ENCODE results near the gene RABL3. TPM values are rescaled to one million over a fixed set of nuclear protein-coding genes. Genes with fewer than 3 reads are reported as not detected.
A peak's percentile ranks its signal among the peaks of the same experiment; 100 is the strongest.
"Not testable (repeated sequence)": the region's sequence is repeated elsewhere in the genome, so short reads cannot be mapped to it uniquely, and the experiment has no call there.

Gene RABL3
- polyA plus RNA-seq, 4 donors, result 27.7 to 36.8 (median 32.5) TPM

DNA sequence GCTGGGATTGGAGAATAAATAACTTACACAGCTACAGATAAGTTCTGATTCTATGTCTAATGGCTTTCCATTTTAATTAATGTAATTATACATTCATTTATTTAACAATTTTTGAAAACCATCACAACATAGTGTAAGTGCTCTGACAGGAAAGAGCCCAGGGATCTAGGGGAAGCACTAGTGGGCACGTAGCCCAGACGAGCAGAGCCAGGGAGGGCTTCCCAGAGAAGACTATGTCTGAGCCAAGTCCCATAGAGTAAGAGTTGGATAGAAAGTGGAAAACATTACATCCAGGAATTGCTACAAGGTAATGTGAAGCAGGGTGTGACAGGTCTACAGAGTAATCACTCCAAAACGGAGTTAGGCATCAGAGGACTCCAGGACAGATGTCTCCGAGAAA is 57.4 kb downstream of the RABL3 start:
- DNase-seq (ENCODE audit: low read depth in 4 of 4, low spot score in 3 of 4), result no peak

DNA sequence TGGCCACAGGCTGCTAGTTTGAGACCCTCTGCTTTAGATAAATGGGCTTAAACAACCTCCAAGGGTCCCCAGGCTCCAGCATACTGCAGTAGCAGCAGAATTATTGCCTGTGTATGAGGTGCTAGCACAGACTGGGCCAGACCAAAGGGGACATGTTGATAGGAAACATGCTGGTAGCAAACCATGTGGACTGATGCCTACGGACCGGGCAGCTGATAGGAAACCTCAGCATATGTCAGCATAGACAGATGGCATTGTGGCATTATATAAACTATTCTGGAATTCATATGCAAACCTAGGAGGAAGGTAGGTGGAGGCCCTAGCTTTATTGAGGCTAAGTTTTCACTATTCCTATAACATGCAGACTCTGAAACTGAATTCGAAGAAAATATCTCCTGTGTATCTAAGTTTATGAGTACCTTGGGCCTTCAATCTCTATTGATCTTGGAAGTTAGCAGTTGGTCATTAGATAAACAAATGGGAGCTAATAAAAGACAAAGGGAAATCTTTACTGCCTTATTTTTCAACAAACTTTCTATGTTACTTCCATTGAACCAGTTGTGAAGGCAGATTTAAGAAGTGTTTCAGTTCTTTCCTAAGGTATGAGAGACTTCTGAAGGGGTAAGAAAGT is 58.5 kb downstream of the RABL3 start:
- no peak for DNase-seq (ENCODE audit: low read depth in 4 of 4, low spot score in 3 of 4)

DNA sequence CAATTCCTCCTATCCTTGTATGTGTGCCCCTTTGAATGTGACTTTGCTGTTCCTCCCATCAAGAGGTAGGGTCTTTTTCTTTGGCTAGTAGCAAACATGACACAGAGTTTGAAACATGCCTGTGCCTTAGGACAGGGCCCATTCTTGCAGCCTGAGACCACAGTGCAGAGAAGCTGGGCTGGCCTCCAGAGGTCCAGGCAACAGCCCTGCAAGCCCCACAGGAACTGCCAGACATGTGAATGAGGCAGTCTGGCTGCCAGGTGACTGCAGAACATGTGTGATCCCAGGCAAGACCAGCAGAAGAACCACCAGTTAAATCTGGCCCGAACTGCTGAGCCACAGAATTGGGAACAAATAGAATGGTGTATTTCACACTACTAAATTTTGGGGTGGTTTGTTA is 59.1 kb downstream of the RABL3 start:
- no peak for DNase-seq (ENCODE audit: low read depth in 4 of 4, low spot score in 3 of 4)

DNA sequence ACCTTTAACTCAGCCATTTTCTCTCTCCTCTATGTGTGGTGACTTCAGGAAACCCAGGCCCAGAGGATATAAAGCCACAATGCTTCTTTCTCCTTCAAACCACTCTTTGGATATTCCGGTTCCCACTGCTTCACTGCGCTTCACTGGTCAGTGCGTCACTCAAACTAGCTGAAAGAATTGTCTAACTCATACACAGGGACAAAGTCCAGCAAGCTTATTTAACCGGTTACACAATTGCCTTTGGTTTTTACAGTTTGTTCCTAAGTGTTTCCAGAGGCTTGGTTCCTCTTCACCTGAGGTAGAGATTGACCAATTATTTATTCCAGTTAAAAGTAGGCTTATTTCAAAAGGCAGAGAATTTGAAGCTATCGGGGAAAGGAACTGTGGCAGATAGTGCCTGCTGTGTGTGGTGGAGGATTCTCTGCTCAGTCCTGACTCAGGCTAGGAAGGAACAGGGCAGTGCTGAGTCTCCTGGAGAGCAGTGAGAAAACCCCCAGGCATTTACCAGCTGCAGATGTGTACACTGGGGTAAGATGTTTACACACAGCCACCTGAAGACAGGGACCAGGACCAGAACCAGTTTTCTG is 60.1 kb downstream of the RABL3 start, which contains the start of gene HGD:
HGD (minus strand) TSS at position 145 of the 587 bp plus-strand sequence; CDS start at position 17, 128 bp downstream.
- peak in 3 of 4 donors; percentile 36 to 62 (median 51) for DNase-seq (ENCODE audit: low read depth in 4 of 4, low spot score in 3 of 4)

DNA sequence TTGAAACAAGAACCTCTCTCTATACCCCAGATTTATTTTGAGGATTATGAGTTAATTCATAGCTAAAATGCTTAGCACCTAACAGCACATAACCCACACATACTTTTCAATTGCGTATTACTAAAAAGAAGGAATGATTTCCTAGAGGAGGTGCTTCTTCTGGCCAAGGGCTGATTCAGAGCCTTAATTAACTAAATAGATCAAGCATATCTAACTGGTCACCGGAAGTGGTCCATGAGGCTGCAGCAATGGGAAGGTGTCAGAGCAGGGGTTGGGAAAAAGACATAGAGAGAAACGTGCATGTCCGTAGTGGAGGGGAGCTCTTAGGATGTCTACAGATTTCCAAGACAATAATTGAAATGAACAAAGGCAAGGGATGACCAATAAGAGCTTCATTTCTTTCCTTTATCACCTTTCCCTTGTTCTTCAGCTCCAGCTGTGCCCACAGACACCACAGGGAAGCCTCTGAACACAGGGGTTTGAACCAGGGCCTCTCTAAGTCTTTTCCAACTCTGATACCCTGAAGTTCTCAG is 60.7 kb downstream of the RABL3 start:
- DNase-seq (ENCODE audit: low read depth in 4 of 4, low spot score in 3 of 4), result no peak

DNA sequence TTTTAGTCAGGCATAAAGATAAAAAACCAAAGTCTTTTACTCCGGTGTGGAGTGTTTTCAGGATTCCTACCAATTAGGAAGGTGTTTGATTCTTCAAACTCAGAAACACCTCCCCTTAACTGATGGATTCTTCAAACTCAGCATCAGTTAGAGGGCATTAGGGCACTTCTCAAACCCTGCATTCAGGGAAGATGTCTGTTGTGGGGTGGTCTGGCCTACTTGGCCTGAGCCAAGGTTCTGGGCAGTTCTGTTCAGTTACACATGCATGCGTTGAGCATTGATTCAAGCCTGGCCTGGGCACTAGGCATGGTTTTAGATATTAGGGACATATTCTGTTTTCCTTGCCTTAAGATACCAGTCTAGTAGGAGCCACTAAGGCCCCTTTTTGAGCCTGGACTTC is 61.3 kb downstream of the RABL3 start:
- no peak for DNase-seq (ENCODE audit: low read depth in 4 of 4, low spot score in 3 of 4)

DNA sequence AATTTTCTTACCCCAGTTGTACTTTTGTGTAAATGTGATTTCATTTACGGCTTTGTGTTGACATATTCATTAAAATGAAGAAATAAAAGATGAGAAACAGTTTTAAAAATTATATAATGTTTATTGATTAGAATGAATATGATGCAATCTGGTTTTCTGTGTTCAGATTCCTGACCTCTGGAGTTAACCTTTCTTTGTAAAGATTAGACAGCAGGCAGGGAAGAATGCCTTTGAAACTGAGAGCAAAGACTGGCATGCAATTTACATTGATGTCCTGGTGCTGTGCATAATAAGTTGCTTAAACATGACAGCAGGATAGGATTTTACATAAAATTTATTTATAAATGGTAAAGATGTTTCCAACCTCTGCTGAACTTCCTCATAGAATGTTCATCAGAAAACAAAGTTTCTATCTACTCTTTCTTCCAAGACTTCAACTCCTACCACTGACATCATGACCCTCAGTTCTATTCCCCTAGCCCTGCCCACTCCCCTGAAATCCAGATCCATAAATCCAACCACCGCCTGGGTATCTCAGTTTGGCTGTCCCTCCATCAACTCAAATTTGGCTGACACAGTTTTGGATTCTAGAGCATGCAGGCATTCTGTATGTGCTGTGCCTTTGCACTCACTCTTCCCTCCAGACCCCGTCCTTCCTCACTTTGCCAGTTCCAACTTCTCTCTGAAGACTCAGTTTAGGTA is 62.0 kb downstream of the RABL3 start:
- no peak for DNase-seq (ENCODE audit: low read depth in 4 of 4, low spot score in 3 of 4)

DNA sequence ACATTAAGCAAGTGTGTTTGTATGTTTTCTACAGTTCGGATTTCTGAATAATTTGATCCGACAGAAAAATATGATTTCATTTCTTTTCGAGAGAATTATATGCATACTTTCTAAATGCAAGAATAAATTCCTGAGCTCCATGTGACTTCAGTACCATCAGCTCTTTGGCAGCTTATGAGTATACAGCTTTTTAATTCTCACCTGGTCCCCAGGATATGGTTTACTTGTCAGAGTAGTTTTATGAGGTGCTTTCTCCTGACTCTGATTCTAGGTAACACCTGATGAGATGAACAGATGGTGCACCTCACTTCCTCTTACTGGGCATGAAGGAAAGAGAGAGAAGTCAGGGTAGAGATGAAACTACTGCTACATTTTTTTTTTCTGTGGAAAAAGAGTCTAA is 63.3 kb downstream of the RABL3 start:
- DNase-seq (ENCODE audit: low read depth in 4 of 4, low spot score in 3 of 4), result no peak

DNA sequence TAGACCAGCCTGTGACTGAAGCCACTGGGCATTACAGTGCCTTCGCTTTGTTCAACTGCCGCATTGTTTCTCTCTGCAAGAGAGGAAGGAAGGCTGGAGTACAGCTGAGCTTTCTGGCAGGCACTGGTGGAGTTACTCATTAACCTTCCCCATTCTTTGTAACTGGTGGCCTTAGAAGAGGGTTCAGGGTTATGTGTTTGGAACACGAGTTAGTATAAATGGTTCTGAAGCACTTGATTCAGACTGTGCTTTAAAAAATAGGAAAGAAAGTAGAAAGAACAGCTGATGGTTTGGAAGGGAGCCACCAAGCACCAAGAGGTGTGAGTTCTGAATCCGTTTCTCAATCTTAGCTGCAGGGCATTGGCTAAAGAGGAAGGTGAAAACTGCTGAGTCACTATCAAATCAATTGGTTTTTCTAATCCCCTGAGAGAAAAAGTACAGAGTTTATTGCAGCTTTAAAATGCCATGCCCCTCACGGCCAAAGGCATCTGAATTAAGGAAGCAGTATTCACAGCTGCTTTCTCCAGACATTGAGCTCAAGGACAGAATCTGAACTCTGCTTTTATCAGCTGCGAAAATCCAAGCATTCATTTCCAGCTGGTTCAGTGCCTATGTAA is 63.9 kb downstream of the RABL3 start:
- peak; percentile 35 to 67 (median 56) for DNase-seq (ENCODE audit: low read depth in 4 of 4, low spot score in 3 of 4)

DNA sequence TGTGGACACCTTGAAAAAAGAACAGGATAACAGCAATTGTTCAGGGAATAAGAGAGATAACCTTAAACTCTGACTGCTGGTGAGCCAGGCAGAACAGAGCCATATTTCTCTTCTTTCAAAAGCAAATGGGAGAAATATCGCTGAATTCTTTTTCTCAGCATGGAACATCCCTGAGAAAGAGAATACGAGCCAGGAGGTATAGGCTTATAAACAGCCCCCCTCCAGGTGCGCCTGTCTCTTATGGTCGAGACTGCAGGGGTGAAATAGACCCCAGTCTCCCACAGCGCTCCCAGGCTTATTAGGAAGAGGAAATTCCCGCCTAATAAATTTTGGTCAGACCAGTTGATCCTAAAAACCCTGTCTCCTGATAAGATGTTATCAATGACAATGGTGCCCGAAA is 65.1 kb downstream of the RABL3 start:
- not testable (repeated sequence) for DNase-seq (ENCODE audit: low read depth in 4 of 4, low spot score in 3 of 4)

DNA sequence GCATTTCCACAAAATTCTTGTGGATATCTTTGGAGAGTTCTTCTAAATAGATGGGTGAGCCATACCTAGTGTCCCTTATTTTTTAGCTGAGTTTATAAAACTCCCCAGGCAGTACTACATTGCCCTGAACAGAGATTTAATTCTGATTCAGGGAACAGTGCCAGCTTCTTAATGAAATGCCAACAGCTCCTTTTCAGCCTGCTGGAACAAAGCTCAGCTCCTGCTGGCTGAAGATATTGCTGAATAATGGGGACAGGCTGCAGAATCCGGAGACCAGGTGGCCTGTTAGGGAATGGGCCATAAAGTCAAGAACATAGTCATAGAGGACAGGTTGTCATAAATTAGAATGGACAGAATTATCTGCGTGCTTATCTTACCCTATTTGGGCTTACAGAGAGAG is 69.2 kb downstream of the RABL3 start:
- DNase-seq (ENCODE audit: low read depth in 4 of 4, low spot score in 3 of 4), result no peak

DNA sequence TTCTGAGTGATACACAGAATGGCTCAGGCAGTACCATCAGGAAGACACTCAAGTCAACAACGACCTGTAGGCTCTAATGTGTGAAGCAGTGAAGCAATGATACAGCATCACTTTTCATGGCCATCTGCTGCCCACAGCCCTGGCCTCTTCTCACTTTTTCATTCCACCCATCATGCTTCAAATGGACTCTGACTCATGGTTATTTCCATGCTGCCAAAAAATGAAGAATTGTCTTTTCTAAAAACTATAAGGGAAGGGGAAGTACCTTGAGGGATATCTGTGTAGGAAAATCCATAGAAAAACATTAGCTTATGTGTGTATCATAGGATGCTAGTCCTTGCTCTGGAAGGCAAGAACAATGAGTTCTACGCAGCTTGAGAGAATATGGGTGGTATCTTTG is 71.7 kb downstream of the RABL3 start:
- no peak for DNase-seq (ENCODE audit: low read depth in 4 of 4, low spot score in 3 of 4)

DNA sequence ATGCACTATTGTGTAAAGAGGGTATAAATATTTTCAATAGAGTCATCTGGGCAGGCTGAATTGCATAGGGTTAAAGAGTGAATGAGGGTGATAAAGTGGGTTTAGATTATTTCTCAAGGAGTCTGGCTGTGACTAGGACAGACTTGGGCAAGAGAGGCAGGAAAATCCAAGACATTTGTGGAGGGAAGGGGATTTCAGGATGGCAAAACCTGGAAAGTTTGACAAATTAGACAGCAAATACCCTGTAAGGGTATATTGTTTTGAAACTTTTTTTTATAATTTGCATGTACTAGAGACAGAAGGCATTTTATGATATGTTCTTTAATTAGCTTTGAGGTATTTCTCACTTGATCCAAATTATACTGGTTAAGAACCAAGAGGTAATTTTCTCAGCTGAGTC is 77.4 kb downstream of the RABL3 start:
- DNase-seq (ENCODE audit: low read depth in 4 of 4, low spot score in 3 of 4), result no peak

DNA sequence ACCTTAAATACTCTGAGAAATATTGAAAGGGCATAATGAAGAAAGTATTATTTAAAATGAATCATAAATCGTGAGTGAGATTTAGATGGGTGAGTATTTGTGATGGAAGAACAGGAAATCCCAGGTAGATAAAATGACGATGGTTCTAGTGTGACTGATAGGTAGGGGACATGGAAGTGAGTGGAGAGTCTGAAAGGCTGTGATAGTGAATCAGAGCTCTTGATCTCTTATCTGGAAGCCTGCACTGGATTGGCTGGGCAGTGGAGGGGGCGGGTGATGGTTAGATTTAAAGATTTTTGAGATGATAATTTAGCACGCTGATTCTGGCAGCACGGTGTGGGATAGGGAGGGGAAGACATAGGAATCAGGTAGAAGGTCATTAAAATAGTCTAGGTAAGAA is 80.4 kb downstream of the RABL3 start:
- DNase-seq (ENCODE audit: low read depth in 4 of 4, low spot score in 3 of 4), result no peak

DNA sequence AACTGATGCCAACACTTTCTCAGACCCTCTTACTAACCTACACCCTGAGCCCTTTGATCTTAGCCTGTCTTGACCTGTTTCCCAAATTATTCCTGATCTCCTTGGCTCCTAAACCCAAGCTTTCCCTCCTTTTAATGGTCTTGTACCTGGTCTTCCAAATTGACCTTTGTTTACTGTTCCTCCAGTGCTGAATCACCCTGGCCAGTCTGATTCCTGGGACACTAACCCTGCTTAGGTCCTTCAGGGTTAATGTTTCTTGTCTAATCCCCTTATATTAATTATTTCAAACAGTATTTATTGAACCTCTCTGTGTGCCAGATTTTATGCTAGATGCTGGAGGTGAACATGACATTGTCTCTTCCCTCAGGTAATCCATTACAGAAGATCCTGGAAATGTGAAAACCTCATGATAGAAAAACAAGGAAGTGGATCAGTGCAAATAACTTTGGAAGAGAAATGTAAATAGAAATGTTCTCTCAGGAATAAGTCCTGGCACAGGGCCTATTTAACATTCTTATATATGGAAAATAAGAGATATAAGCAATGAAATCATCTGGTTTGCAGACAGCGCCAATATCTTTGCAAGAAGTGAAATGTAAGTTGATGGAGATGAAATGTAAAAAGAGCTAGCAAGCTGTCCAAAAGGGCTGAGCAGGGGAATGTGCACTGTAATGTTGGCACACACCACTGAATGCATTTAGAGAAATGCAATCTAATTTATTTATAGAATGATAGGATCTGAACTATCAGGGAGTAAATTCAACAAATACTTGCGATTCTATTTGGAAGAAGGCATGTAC is 81.0 kb downstream of the RABL3 start:
- no peak for DNase-seq (ENCODE audit: low read depth in 4 of 4, low spot score in 3 of 4)

DNA sequence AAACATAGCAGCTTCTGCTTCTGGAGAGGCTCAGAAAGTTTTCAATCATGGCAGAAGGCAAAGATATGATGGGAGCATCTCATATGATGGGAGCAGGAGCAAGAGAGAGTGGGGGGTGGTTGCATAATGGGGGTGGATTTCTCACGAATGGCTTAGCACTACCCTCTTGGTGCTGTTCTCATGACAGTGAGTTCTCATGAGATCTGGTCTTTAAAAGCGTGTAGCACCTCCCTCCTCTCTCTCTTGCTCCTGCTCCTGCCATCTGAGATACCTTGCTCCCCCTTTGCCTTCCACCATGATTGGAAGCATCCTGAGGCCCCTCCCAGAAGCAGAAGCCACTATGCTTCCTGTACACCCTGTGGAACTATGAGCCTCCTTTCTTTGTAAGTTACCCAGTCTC is 82.5 kb downstream of the RABL3 start:
- no peak for DNase-seq (ENCODE audit: low read depth in 4 of 4, low spot score in 3 of 4)

DNA sequence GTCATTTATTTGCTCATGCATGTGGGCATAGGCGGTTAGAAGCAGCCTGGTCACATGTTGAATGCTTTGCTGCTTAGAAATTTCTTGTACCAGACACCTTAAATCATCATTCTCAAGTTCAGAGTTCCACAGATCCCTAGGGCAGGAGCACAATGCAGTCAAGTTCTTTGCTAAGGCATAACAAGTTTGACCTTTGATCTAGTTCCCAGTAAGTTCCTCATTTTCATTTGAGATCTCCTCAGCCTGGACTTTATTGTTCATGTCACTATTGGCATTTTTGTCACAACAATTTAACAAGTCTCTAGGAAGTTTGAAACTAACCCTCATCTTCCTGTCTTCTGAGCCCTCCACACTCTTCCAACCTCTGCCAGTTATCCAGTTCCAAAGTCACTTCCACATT is 83.0 kb downstream of the RABL3 start:
- no peak for DNase-seq (ENCODE audit: low read depth in 4 of 4, low spot score in 3 of 4)

DNA sequence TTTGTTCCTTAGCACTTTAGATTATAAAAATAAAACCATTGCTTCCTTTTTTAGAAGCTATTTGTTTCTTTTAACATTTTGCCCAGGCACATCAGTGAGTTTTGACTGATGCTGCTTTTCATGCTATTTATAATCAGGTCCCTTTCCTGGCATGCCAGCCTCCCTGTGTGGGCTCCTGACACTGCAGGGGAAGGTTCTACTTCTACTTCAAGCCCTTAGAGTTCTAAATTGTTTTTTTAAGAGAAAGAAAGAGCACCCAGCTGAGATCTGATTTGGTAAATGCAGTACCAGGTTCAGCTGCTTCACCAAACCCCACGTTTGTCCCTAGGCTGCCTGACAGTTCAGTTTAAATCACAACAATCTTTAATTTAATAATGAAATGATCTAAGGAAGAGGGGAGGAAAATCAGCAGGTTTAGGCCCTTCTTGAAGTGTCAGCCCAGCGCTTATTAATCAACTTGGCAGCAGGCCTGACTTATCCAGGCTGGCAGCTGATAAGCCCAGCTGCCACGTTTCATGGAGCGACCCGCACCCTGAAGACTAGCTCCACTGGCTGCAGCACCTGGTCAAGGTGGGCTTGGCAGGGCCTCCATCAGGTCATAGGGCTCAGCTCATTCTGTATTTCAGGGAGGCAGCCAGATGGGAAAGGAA is 89.3 kb downstream of the RABL3 start:
- DNase-seq (ENCODE audit: low read depth in 4 of 4, low spot score in 3 of 4), result no peak

DNA sequence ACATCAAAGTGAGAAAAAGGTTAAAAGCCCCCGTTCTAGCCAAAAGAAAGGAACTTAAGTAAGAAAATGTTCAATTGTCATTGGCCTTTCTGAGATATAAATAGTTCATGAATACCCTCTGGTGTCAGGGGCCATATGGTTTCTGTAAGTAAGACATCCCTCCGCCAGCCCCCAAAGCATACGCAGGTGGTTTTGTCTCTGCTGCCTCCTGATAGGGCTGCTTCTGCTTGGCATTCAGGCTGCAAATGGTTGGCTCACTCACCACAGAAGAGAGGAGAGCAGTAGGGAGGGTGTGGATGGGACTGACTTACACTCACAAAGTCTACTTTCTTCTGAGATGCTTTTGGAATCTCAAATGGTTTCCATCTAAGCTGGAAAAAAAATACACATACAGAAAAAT is 90.0 kb downstream of the RABL3 start:
- no peak for DNase-seq (ENCODE audit: low read depth in 4 of 4, low spot score in 3 of 4)

DNA sequence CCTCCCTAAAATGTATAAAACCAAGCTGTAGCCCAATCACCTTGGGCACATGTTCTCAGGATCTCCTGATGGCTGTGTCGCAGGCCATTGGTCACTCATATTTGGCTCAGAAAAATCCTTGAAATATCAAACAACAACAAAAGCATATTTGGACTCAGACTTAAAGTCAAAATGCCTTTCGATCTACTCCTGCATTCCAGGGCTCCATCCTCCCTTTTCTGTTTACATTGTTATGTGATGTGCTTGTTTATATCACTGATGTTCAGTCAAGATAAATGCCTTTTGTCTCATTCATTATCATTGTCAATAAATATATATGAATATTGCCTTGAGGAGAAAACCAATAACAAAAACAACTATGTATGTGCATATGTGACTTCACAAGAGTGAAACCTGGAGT is 92.0 kb downstream of the RABL3 start:
- no peak for DNase-seq (ENCODE audit: low read depth in 4 of 4, low spot score in 3 of 4)
